Liver (tissue), 3 donors: ENCODE results near the gene ATF2.

Source experiments
- CTCF ChIP-seq: fragments of 150-350 bp; IDR thresholded peaks from 2 replicates; pipeline ENCODE4 v1.5.1; 2017; ENCODE audit warnings: improper control_type of control experiment, low read depth, low read length; ENCODE audit not compliant: missing input control
- FOXA1 ChIP-seq: IDR thresholded peaks from 2 replicates; pipeline ENCODE4 v1.6.1; 2016; ENCODE audit warnings: antibody characterized with exemption
- MAX ChIP-seq: IDR thresholded peaks from 2 replicates; pipeline ENCODE4 v1.6.1; 2016; ENCODE audit warnings: antibody characterized with exemption
- REST ChIP-seq: IDR thresholded peaks from 2 replicates; pipeline ENCODE4 v1.6.1; 2016; ENCODE audit warnings: antibody characterized with exemption, mild to moderate bottlenecking
- SP1 ChIP-seq: IDR thresholded peaks from 2 replicates; pipeline ENCODE4 v1.6.1; 2018; ENCODE audit warnings: antibody characterized with exemption, mild to moderate bottlenecking
- TAF1 ChIP-seq: conservative IDR thresholded peaks from 2 replicates; pipeline ENCODE4 v1.6.1; 2016; ENCODE audit warnings: antibody characterized with exemption, mild to moderate bottlenecking
- YY1 ChIP-seq: IDR thresholded peaks from 2 replicates; pipeline ENCODE4 v1.6.1; 2016; ENCODE audit warnings: antibody characterized with exemption, mild to moderate bottlenecking
- donor health status: healthy.
- donor health status: healthy.

GRCh38 chr2:175152242-175152641 is 15.8 kb downstream of the ATF2 start:
- no peak for TF ChIP-seq CTCF
- TF ChIP-seq SP1: no peak
- TF ChIP-seq FOXA1: no peak
- no peak for TF ChIP-seq REST
- TF ChIP-seq TAF1: no peak
- TF ChIP-seq MAX: no peak
- TF ChIP-seq YY1: no peak
